DND-41 (cell line): ENCODE data around the gene PRKAG2.

Source experiments
- ATAC-seq: fragments of 200-7000 bp; cut with Tn5 transposase; 3 replicates; pipeline ENCODE4 v1.9.1; 2021; ENCODE audit warnings: low read depth; ENCODE audit not compliant: insufficient read depth
- DNase-seq: peaks from one replicate; pipeline ENCODE4 v3.0.0-alpha.2; 2020
- H2AFZ ChIP-seq: 2 replicates; pipeline ENCODE4 v1.6.0; 2012; ENCODE audit warnings: low read depth, low read length
- H3K27ac ChIP-seq: 2 replicates; pipeline ENCODE4 v1.5.1; 2012; ENCODE audit warnings: low read length, inconsistent platforms
- H3K27me3 ChIP-seq: fragments of 200-600 bp; sonication (generic); 2 replicates; pipeline ENCODE4 v1.6.0; 2012; ENCODE audit warnings: low read length, mild to moderate bottlenecking, inconsistent platforms; ENCODE audit not compliant: insufficient read depth, poor library complexity
- H3K36me3 ChIP-seq: 2 replicates; pipeline ENCODE4 v1.5.1; 2012; ENCODE audit warnings: low read length, inconsistent platforms; ENCODE audit not compliant: insufficient read depth
- H3K4me1 ChIP-seq: 2 replicates; pipeline ENCODE4 v1.5.1; 2012; ENCODE audit warnings: mild to moderate bottlenecking, low read length; ENCODE audit not compliant: insufficient read depth
- H3K4me2 ChIP-seq: 2 replicates; pipeline ENCODE4 v1.6.0; 2012; ENCODE audit warnings: mild to moderate bottlenecking, moderate library complexity, low read length, inconsistent platforms; ENCODE audit not compliant: insufficient read depth
- H3K4me3 ChIP-seq, 2 experiments: fragments of 200-600 bp in 1 of 2; shearing (Covaris generic) in 1 of 2; 2 replicates each; pipeline ENCODE4 v1.5.1; 2012 to 2016; ENCODE audit warnings: inconsistent platforms in 2 of 2, low read length in 2 of 2, mild to moderate bottlenecking in 2 of 2, low read depth in 1 of 2, moderate library complexity in 1 of 2
- H3K79me2 ChIP-seq: 2 replicates; pipeline ENCODE4 v1.6.0; 2012; ENCODE audit warnings: low read length, inconsistent platforms; ENCODE audit not compliant: insufficient read depth
- H3K9ac ChIP-seq: 2 replicates; pipeline ENCODE4 v1.6.0; 2012; ENCODE audit warnings: low read depth, mild to moderate bottlenecking, inconsistent platforms, low read length, moderate library complexity
- H3K9me3 ChIP-seq: 2 replicates; pipeline ENCODE4 v1.5.1; 2012; ENCODE audit warnings: low read length, moderate library complexity, mild to moderate bottlenecking, inconsistent platforms; ENCODE audit not compliant: insufficient read depth, severe bottlenecking
- H4K20me1 ChIP-seq: 2 replicates; pipeline ENCODE4 v1.6.0; 2012; ENCODE audit warnings: low read length; ENCODE audit not compliant: insufficient read depth
- EZH2 ChIP-seq: IDR thresholded peaks from 3 replicates; pipeline ENCODE4 v1.6.1; 2012; ENCODE audit warnings: borderline replicate concordance, low read depth, mild to moderate bottlenecking, moderate library complexity, low read length, inconsistent platforms; ENCODE audit not compliant: severe bottlenecking
- TF ChIP-seq, protein P1 (sequence below): IDR thresholded peaks from 2 replicates; pipeline ENCODE4 v1.5.1; 2012; ENCODE audit warnings: borderline replicate concordance, low read length, moderate library complexity, mild to moderate bottlenecking; ENCODE audit not compliant: poor library complexity, severe bottlenecking; ENCODE audit errors: extremely low read depth

PRKAG2 gene

GRCh38 chr7:151903249-151904032, 26.5 kb upstream of the PRKAG2 start:
- no peak for ATAC-seq
- H3K4me1 ChIP-seq: no peaks in the 10 kb centered on the region
- no peak overlapping the region for H2AFZ ChIP-seq
- no peak overlapping the region for H3K4me2 ChIP-seq
- no peak overlapping the region for H3K27ac ChIP-seq
- no peak overlapping the region for H3K9ac ChIP-seq
- no peak for DNase-seq
- no peaks in the 10 kb centered on the region for H3K27me3 ChIP-seq
- H3K36me3 ChIP-seq: no peaks in the 10 kb centered on the region
- no peak overlapping the region for H3K4me3 ChIP-seq
- no peaks in the 10 kb centered on the region for H3K79me2 ChIP-seq
- H3K9me3 ChIP-seq: no peaks in the 10 kb centered on the region
- TF ChIP-seq EZH2: no peak
- TF ChIP-seq, protein P1, sequence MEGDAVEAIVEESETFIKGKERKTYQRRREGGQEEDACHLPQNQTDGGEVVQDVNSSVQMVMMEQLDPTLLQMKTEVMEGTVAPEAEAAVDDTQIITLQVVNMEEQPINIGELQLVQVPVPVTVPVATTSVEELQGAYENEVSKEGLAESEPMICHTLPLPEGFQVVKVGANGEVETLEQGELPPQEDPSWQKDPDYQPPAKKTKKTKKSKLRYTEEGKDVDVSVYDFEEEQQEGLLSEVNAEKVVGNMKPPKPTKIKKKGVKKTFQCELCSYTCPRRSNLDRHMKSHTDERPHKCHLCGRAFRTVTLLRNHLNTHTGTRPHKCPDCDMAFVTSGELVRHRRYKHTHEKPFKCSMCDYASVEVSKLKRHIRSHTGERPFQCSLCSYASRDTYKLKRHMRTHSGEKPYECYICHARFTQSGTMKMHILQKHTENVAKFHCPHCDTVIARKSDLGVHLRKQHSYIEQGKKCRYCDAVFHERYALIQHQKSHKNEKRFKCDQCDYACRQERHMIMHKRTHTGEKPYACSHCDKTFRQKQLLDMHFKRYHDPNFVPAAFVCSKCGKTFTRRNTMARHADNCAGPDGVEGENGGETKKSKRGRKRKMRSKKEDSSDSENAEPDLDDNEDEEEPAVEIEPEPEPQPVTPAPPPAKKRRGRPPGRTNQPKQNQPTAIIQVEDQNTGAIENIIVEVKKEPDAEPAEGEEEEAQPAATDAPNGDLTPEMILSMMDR: no peak
- H4K20me1 ChIP-seq: no peaks in the 10 kb centered on the region

DNA sequence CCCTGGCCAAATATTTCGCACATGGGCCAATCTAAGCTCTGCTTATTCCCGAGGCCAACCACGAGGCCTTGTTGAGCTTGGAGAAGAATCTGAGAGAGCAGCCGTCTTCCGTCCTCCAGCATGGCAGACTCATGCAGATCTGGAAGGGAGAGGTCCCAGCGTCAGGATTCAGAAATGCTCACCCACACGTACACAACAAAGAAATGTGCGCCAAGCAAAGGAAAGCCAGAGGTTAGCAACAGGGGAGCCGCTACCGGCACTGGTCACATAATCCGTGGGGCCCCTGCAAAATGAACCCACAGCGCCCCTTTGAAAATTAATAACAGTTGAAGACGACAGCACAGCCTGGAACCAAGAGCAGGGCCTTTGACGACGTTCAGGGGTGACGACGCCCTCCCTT, 25.4 kb upstream of the PRKAG2 start:
- no peak overlapping the region for H3K27ac ChIP-seq
- H3K9ac ChIP-seq: no peak overlapping the region
- no peak overlapping the region for H2AFZ ChIP-seq
- no peak overlapping the region for H3K4me3 ChIP-seq
- no peaks in the 10 kb centered on the region for H3K79me2 ChIP-seq
- H3K9me3 ChIP-seq: no peaks in the 10 kb centered on the region
- no peaks in the 10 kb centered on the region for H3K36me3 ChIP-seq
- TF ChIP-seq, protein P1: no peak
- TF ChIP-seq EZH2: no peak
- no peak for ATAC-seq
- DNase-seq: no peak
- H3K27me3 ChIP-seq: no peaks in the 10 kb centered on the region
- H3K4me1 ChIP-seq: no peaks in the 10 kb centered on the region
- no peaks in the 10 kb centered on the region for H4K20me1 ChIP-seq
- no peak overlapping the region for H3K4me2 ChIP-seq

- ATAC-seq (no peak), DNase-seq (no peak)
- no peak overlapping the region for H3K27ac ChIP-seq
- H3K79me2 ChIP-seq: no peaks in the 10 kb centered on the region
- H3K27me3 ChIP-seq: no peaks in the 10 kb centered on the region
- H3K4me1 ChIP-seq: no peaks in the 10 kb centered on the region
- H3K36me3 ChIP-seq: no peaks in the 10 kb centered on the region
- H3K4me2 ChIP-seq: no peak overlapping the region
- no peaks in the 10 kb centered on the region for H4K20me1 ChIP-seq
- TF ChIP-seq, protein P1: no peak
- no peak for TF ChIP-seq EZH2
- no peaks in the 10 kb centered on the region for H3K9me3 ChIP-seq
- H2AFZ ChIP-seq: no peak overlapping the region
- H3K9ac ChIP-seq: no peak overlapping the region
- no peak overlapping the region for H3K4me3 ChIP-seq
Observed at GRCh38 chr7:151901828-151902227, 24.9 kb upstream of the PRKAG2 start.
